ENCODE results near the gene CEP170.

GRCh38 chr1:243247901-243248300 lies 7.2 kb downstream of the CEP170 start:
- TF ChIP-seq CTCF (optimal IDR thresholded peaks at IDR 0.05 in 1 of 3, IDR thresholded peaks at IDR 0.05 in 1 of 3, conservative IDR thresholded peaks at IDR 0.05 in 1 of 3; ENCODE audit: extremely low read depth in 1 of 3, insufficient read depth in 2 of 3, low read length in 3 of 3) (no peak), EZH2 (IDR thresholded peaks at IDR 0.05; ENCODE audit: low read length) (no peak)

Measured in keratinocyte (primary cell).